ENCODE data around the gene SLC13A1.
"Not testable (repeated sequence)": the region's sequence is repeated elsewhere in the genome, so short reads cannot be mapped to it uniquely, and the experiment has no call there.

SLC13A1 gene

DNA sequence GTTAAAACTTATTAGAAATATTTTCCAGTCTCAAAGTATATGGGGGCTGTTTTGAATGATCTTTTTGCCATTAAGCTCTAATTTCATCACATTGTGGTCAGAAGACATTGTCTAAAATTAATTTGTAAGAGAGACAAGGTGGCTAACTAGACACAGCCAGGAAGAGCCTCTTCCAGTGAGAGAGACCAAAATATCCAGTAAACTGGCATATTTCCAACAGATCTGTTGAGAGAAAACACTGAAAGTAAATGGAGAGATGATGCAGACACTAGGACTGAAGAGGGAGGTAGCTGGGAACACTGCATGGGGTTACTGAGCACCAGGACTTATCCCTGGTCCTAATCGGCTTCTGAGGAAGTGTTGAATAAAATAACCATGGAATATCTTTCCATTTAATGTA lies 102.8 kb downstream of the SLC13A1 start:
- H3K9ac ChIP-seq (ENCODE audit: insufficient read length, low read depth) = no peak overlapping the region
- DNase-seq (ENCODE audit: low read depth, low spot score) = no peak
- no peaks in the 10 kb centered on the region; the same call in 1 of the 2 replicates for H3K9me3 ChIP-seq (ENCODE audit: insufficient read depth, low read length)
- no peak overlapping the region for H3K4me3 ChIP-seq (ENCODE audit: insufficient read length, low read depth)
- H3K36me3 ChIP-seq (ENCODE audit: insufficient read depth, insufficient read length, low read length) = no peaks in the 10 kb centered on the region
- no peaks in the 10 kb centered on the region for H3K4me1 ChIP-seq (ENCODE audit: insufficient read depth, insufficient read length)
- no peaks in the 10 kb centered on the region for H3K27me3 ChIP-seq (ENCODE audit: insufficient read depth, insufficient read length)
- TF ChIP-seq ZNF274 (IDR thresholded peaks at IDR 0.05; ENCODE audit: low read depth, low read length) (no peak), SUZ12 (IDR thresholded peaks at IDR 0.05; ENCODE audit: extremely low read depth, insufficient read depth, insufficient read length) (no peak), YY1 (IDR thresholded peaks at IDR 0.05; ENCODE audit: insufficient read depth, insufficient read length) (no peak)

DNA sequence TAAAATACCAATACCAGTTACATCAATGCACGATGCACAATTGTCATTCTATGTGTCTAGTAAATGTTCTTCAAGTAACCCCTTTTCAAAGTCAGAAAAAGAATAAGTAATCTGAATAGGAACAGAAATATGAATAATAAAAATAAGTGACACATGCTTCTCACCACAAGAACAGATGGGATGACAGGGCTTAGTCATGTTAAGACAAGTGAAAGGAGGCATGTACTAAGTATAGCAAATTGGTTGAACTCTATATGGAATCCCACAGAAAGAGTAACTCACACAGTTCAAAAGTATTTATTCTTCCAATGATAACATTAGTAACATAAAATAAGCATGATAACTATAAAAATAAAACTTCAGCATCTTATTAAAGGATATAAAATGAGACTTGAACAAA lies 103.3 kb downstream of the SLC13A1 start:
- TF ChIP-seq YY1 (IDR thresholded peaks at IDR 0.05; ENCODE audit: insufficient read depth, insufficient read length) (no peak), ZNF274 (IDR thresholded peaks at IDR 0.05; ENCODE audit: low read depth, low read length) (no peak), SUZ12 (IDR thresholded peaks at IDR 0.05; ENCODE audit: extremely low read depth, insufficient read depth, insufficient read length) (no peak)
- H3K9ac ChIP-seq (ENCODE audit: insufficient read length, low read depth) = no peak overlapping the region
- no peaks in the 10 kb centered on the region for H3K4me1 ChIP-seq (ENCODE audit: insufficient read depth, insufficient read length)
- H3K9me3 ChIP-seq (ENCODE audit: insufficient read depth, low read length) = no peaks in the 10 kb centered on the region; the same call in 1 of the 2 replicates
- no peak overlapping the region for H3K4me3 ChIP-seq (ENCODE audit: insufficient read length, low read depth)
- H3K27me3 ChIP-seq (ENCODE audit: insufficient read depth, insufficient read length) = no peaks in the 10 kb centered on the region
- H3K36me3 ChIP-seq (ENCODE audit: insufficient read depth, insufficient read length, low read length) = no peaks in the 10 kb centered on the region
- DNase-seq (ENCODE audit: low read depth, low spot score) = no peak

DNA sequence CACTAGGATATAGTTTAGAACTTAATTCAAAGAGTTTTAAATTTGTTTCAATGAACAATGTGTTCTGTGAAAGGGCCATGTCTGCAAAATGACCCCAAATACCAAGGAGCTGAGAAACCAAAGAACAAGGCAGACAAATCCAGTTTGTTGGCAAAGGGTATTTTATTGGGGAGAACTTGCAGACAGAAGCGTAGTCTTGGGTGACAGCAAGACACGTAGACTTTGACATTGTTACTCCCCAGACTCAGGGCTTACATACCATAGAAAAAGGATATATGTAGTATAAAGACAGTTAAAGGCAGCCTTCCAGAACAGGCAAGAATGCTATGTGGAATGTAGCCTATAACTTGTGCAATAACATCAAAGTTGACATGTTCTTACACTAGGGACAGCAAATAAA lies 109.3 kb downstream of the SLC13A1 start:
- Histone ChIP-seq H3K9ac (ENCODE audit: insufficient read length, low read depth) (no peak overlapping the region), H3K36me3 (ENCODE audit: insufficient read depth, insufficient read length, low read length) (no peaks in the 10 kb centered on the region), H3K4me1 (ENCODE audit: insufficient read depth, insufficient read length) (no peaks in the 10 kb centered on the region), H3K27me3 (ENCODE audit: insufficient read depth, insufficient read length) (no peaks in the 10 kb centered on the region), H3K4me3 (ENCODE audit: insufficient read length, low read depth) (no peak overlapping the region), H3K9me3 (ENCODE audit: insufficient read depth, low read length) (no peaks in the 10 kb centered on the region)
- no peak for TF ChIP-seq SUZ12 (IDR thresholded peaks at IDR 0.05; ENCODE audit: extremely low read depth, insufficient read depth, insufficient read length)
- DNase-seq (ENCODE audit: low read depth, low spot score) = no peak

DNA sequence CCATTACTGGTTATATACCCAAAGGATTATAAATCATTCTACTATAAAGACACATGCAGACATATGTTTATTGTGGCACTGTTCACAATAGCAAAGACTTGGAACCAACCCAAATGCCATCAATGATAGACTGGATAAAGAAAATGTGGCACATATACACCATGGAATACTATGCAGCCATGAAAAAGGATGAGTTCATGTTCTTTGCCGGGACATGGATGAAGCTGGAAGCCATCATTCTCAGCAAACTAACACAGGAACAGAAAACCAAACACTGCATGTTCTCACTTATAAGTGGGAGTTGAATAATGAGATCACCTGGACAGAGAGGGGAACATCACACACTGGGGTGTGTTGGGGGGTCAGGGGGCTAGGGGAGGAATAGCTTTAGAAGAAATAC lies 112.9 kb downstream of the SLC13A1 start:
- DNase-seq (ENCODE audit: low read depth, low spot score); H3K4me1 ChIP-seq (ENCODE audit: insufficient read depth, insufficient read length); H3K9ac ChIP-seq (ENCODE audit: insufficient read length, low read depth); H3K9me3 ChIP-seq (ENCODE audit: insufficient read depth, low read length); H3K4me3 ChIP-seq (ENCODE audit: insufficient read length, low read depth); H3K36me3 ChIP-seq (ENCODE audit: insufficient read depth, insufficient read length, low read length); H3K27me3 ChIP-seq (ENCODE audit: insufficient read depth, insufficient read length): not testable (repeated sequence)

GRCh38 chr7:123084861-123085260 lies 114.9 kb downstream of the SLC13A1 start:
- H3K9ac ChIP-seq (ENCODE audit: insufficient read length, low read depth); H3K4me3 ChIP-seq (ENCODE audit: insufficient read length, low read depth); H3K4me1 ChIP-seq (ENCODE audit: insufficient read depth, insufficient read length); H3K36me3 ChIP-seq (ENCODE audit: insufficient read depth, insufficient read length, low read length); H3K27me3 ChIP-seq (ENCODE audit: insufficient read depth, insufficient read length); DNase-seq (ENCODE audit: low read depth, low spot score); H3K9me3 ChIP-seq (ENCODE audit: insufficient read depth, low read length): not testable (repeated sequence)

- Histone ChIP-seq H3K4me3 (ENCODE audit: insufficient read length, low read depth) (no peak overlapping the region), H3K9ac (ENCODE audit: insufficient read length, low read depth) (no peak overlapping the region), H3K9me3 (ENCODE audit: insufficient read depth, low read length) (no peaks in the 10 kb centered on the region), H3K27me3 (ENCODE audit: insufficient read depth, insufficient read length) (no peaks in the 10 kb centered on the region), H3K36me3 (ENCODE audit: insufficient read depth, insufficient read length, low read length) (no peaks in the 10 kb centered on the region), H3K4me1 (ENCODE audit: insufficient read depth, insufficient read length) (no peaks in the 10 kb centered on the region)
- TF ChIP-seq SUZ12 (IDR thresholded peaks at IDR 0.05; ENCODE audit: extremely low read depth, insufficient read depth, insufficient read length) (no peak), YY1 (IDR thresholded peaks at IDR 0.05; ENCODE audit: insufficient read depth, insufficient read length) (no peak), ZNF274 (IDR thresholded peaks at IDR 0.05; ENCODE audit: low read depth, low read length) (no peak)
- no peak for DNase-seq (ENCODE audit: low read depth, low spot score)
Observed at GRCh38 chr7:123079021-123079420, 120.7 kb downstream of the SLC13A1 start.

DNA sequence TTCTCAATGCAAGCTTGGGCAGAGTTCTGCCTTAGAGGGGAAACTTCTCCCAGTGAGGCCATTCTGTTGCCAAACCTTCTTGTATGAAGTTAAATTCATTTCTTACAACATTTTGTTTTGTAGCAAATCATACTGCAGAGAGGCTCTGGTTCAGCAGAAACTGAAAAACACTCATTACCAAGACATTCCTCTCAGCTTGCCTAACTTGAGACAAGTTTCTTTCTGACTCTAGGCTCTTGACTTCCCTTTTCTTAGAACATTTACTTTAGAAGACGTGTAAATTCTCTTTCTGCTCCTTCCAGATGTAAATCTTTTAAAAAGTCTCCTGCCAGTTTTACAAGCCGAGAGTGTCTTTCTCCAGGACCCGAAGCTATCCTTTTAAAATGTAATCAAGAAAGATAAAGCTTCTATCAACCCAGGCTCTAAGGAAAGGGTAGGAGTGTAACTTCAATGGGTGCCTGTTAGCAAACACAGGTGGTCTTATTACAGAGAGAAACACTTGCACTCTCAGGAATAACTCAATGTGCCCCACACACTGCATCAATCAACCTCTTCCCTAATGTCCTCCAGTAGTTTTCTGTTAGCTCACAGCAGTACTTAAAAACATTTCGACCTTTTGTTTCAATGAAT lies 123.8 kb downstream of the SLC13A1 start:
- no peaks in the 10 kb centered on the region for H3K4me1 ChIP-seq (ENCODE audit: insufficient read depth, insufficient read length)
- no peak for DNase-seq (ENCODE audit: low read depth, low spot score)

GRCh38 chr7:123070702-123071286 lies 129.0 kb downstream of the SLC13A1 start:
- no peak overlapping the region for H3K9ac ChIP-seq (ENCODE audit: insufficient read length, low read depth)
- H3K27me3 ChIP-seq (ENCODE audit: insufficient read depth, insufficient read length) = no peaks in the 10 kb centered on the region
- no peak for DNase-seq (ENCODE audit: low read depth, low spot score)
- no peaks in the 10 kb centered on the region for H3K4me1 ChIP-seq (ENCODE audit: insufficient read depth, insufficient read length)
- TF ChIP-seq SUZ12 (IDR thresholded peaks at IDR 0.05; ENCODE audit: extremely low read depth, insufficient read depth, insufficient read length) (no peak), ZNF274 (IDR thresholded peaks at IDR 0.05; ENCODE audit: low read depth, low read length) (no peak), YY1 (IDR thresholded peaks at IDR 0.05; ENCODE audit: insufficient read depth, insufficient read length) (no peak)
- H3K9me3 ChIP-seq (ENCODE audit: insufficient read depth, low read length) = no peaks in the 10 kb centered on the region
- H3K4me3 ChIP-seq (ENCODE audit: insufficient read length, low read depth) = no peak overlapping the region
- H3K36me3 ChIP-seq (ENCODE audit: insufficient read depth, insufficient read length, low read length) = no peaks in the 10 kb centered on the region

More for the DNA sequence above, 123.8 kb downstream of the SLC13A1 start:
- no peak for TF ChIP-seq SUZ12 (IDR thresholded peaks at IDR 0.05; ENCODE audit: extremely low read depth, insufficient read depth, insufficient read length)
- no peak overlapping the region for H3K4me3 ChIP-seq (ENCODE audit: insufficient read length, low read depth)
- H3K9ac ChIP-seq (ENCODE audit: insufficient read length, low read depth) = no peak overlapping the region
- H3K36me3 ChIP-seq (ENCODE audit: insufficient read depth, insufficient read length, low read length) = no peaks in the 10 kb centered on the region
- H3K9me3 ChIP-seq (ENCODE audit: insufficient read depth, low read length) = no peaks in the 10 kb centered on the region
- no peaks in the 10 kb centered on the region for H3K27me3 ChIP-seq (ENCODE audit: insufficient read depth, insufficient read length)
